GM03348 (cell line): ENCODE measurements around the gene OPRL1.

Experiments used
- DNase-seq: peaks from one replicate; pipeline ENCODE4 v3.0.0; 2012; ENCODE audit warnings: low spot score

The OPRL1 gene

DNA sequence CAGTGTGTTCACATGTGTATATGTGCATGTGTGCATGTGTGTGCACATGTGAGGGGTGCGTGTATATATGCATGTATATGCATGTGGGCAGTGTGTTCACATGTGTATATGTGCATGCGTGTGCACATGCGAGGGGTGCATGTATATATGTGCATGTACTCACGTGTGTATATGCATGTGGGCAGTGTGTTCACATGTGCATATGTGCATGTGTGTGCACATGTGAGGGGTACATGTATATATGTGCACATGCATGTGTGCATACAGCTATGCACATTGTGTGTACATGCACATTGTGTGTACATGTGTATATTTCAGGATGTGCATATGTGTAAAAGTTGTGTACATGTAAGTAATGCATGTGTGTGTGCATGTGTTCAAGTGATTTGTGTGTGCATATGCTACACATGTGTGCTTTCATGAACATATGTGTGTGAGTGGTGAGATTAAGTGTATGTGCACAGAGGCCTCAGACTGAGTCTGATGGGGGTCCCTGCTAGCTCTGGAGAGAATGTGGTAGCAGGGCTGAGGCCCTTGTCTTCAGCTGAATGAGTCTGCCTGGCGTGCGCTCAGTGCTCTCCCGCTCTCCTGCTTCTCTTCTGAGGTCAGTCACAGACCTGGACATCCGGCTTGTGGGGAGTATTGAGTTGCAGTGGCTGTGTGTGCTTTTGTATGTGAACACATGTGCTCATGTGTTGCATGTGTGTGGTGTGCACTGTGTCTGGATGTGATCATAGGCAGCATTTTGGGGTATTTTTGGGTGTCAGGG is 64.4 kb downstream of the OPRL1 start:
- no peak for DNase-seq

DNA sequence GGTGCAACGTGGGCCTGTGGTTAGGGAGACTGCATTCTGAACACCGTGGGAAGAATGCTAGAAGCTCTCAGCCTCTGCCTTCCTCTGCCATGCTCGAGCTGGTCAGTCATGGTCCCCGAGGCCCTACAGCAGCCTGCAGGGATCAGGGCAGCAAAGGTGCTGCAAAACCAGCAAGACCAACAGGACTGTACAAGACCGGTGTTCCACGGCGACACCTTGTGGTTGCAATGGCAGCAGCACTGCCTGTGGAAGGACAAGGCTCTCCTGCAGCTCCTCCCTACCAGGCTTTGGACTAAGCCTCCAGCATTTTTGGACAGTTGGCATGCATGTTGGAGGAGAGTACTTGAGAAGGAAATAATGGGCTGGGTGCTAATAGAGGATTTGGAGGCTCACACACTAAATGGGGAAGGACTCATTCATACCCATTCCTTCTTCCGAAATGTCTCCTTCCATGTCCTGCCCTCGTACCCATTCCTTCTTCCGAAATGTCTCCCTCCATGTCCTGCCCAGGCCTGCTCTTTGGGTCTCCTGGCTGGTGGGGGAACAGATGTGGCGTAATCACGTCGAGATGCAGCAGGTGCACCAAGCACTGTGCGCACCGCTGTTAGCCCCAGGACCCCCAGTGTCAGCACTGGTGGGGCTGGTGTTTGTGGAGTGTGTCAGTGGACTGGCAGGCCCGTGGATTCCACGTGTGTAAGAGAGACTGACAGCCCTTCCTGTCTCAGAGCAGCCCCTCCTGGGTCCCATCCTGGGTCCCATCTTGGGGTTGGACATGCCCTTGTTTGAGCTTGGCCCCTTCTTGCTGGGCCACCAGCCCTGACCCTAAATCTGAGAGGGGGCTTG is 65.8 kb downstream of the OPRL1 start:
- DNase-seq: no peak

DNA sequence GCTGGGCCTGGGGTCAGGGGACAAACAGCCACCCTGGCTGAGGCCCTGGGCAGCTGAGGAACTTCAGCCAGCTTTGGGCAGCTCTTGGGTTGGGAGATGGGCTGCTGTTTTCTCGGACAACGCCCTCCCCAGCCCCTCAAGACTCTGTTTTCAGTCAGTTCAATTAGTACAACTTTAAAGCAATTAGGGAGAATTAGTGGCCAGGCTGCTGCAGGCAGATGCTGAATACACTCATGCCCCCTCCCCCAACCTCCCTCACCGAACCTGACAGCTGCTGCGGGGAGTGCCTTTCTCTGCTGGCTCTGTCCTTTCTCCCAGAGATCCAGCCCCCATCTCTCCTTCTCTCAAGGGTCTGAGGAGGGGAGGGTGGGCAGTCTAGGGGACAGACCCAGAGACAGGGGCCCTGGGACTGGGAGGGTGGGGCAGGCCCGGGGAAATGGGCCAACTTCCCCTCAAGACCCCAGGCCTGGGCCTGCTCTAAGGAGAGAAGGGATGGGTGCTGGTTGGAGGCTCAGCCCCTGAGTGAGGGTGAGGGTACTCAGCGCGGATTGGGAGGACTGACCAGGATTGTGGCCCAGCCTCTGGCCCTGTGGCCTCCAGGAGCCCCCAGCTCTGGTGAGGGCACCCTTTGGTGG is 66.5 kb downstream of the OPRL1 start:
- DNase-seq: no peak

DNA sequence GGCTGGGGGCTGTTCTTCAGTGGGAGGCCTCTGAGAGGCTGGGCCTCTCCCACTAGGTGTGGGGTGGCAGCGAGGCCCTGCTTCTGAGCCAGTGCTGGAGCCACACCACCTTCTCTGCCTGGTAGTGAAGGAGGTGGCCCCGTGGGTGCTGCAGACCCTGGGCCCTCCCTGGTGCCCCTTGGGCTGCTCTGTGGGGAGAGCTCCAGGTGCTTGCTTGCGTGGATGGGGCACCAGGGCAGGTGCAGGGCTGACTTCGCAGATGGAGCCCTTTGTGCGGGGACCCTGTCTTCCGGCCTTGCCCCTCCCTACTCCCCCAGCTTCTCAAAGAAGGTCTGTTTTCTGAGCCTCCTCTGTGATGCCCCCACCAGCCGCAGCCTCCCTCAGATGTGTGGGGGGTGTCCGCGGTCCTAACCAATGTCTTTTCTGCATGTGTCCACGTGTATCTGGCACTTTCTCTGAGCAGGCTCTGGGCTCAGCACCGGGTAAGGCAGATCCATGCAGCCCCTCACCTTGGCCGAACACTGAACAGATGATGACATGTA is 67.1 kb downstream of the OPRL1 start:
- no peak for DNase-seq

DNA sequence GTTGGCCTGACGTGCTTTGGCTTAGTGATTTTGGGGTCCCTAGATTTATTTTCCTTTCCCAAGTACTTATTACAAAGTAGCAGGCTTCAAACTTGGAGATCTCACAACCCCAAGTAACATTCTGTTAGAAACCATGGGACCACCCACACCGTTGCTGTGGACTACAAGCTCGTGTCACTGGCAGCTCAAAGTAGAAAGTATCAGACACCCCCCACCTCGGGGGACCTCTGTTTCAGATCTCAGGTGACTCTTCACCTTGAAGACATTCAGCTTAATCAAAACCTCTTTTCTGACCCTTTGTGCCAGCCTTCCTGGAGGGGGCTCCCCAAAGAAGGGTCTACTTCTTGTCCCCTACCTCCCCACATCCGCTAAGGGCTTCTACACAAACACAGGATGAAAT is 68.7 kb downstream of the OPRL1 start:
- DNase-seq: no peak

DNA sequence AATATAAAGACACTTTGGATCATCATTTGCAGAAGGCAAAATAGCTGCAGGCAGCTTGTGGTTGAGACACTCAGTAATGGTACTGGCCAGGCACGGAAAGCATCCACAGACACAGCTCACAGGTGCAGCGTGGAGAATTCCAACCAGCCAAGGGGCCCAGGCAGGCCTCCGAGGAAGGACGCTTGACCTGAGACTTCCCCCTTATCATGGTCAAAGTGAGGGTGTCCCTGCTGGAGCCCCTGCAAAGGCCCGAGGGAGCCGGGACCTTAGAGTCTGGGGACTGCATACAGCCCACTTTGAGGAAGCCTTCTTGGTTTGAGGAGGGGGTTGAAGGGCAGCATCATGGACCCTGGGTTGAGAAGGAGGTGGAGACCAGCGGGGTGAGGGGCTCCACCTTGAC is 69.3 kb downstream of the OPRL1 start:
- no peak for DNase-seq

DNA sequence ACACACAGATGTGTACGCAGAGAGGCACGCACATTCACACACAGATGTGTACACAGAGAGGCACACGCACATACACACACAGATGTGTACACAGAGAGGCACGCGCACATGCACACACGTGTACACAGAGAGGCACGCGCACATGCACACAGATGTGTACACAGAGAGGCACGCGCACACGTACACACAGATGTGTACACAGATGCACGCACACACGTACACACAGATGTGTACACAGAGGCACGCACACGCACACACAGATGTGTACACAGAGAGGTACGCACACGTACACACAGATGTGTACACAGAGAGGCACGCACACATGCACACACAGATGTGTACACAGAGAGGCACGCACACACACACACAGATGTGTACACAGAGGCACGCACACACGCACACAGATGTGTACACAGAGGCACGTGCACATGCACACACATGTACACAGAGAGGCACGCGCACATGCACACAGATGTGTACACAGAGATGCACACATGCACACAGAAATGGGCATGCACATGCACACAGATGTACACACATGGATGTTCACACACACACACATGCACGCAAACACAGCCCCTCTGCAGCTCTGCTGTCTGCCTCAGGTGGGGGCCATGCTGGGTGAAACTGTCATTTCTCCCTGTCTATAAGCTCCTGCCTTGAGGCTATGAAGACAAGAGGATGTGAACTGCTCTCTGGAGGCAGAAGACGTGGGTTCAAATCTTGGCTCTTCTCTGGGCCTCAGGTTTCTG is 70.1 kb downstream of the OPRL1 start:
- no peak for DNase-seq
